HCT116 (cell line): Measurements from ENCODE around the gene CHTF18. TPM values are rescaled to one million over a fixed set of nuclear protein-coding genes. Genes with fewer than 3 reads are reported as not detected.

Experiments
- microRNA counts: library from miRNA; unstranded; fragments of <30 nt; microRNA quantifications from one replicate; lab custom pipeline; 2015
- microRNA-seq: library from miRNA; unstranded; fragments of <30 nt; microRNA quantifications from one replicate; pipeline ENCODE4, GENCODE V29; 2016; ENCODE audit warnings: borderline number of aligned reads
- total RNA-seq: library from RNA; stranded (reverse); gene quantifications from one replicate; pipeline ENCODE4 v1.2.1, GENCODE V29; 2021; ENCODE audit not compliant: unreplicated experiment

CHTF18 gene
- total RNA-seq, 1 experiment from 2014 or later = 145 TPM

MicroRNA genes within 50 kb of the gene (microRNA counts, 767-probe panel; counts per million panel counts)
- microRNA hsa-miR-662 (lab: Ali Mortazavi, UCI) = not detected

Small RNA genes lying within 50 kb of the gene (microRNA-seq; reads per million reads assigned to microRNA genes)
- 2.0 reads per million for gene MIR662

Other genes starting within 250 kb of the CHTF18 start
- not detected for gene PRR35, start 228.2 kb upstream of the CHTF18 start, total RNA-seq
- 0.22 TPM for gene NHLRC4, start 221.6 kb upstream of the CHTF18 start, total RNA-seq
- 21.0 TPM for gene PIGQ, start 218.7 kb upstream of the CHTF18 start, total RNA-seq
- 14.1 TPM for gene RAB40C, start 198.6 kb upstream of the CHTF18 start, total RNA-seq
- 0.47 TPM for gene WFIKKN1, start 157.6 kb upstream of the CHTF18 start, total RNA-seq
- gene METTL26, start 152.3 kb upstream of the CHTF18 start, total RNA-seq = 85.7 TPM
- 34.9 TPM for gene MCRIP2, start 146.8 kb upstream of the CHTF18 start, total RNA-seq
- gene WDR90, start 139.3 kb upstream of the CHTF18 start, total RNA-seq = 73.7 TPM
- gene RHOT2, start 120.5 kb upstream of the CHTF18 start, total RNA-seq = 98.5 TPM
- gene RHBDL1, start 112.9 kb upstream of the CHTF18 start, total RNA-seq = 12.7 TPM
- gene STUB1, start 108.2 kb upstream of the CHTF18 start, total RNA-seq = 111 TPM
- gene JMJD8, start 104.3 kb upstream of the CHTF18 start, total RNA-seq = 121 TPM
- gene WDR24, start 98.2 kb upstream of the CHTF18 start, total RNA-seq = 15.5 TPM
- 49.7 TPM for gene FBXL16, start 82.8 kb upstream of the CHTF18 start, total RNA-seq
- gene METRN, start 73.5 kb upstream of the CHTF18 start, total RNA-seq = 193 TPM
- 65.4 TPM for gene ANTKMT, start 67.5 kb upstream of the CHTF18 start, total RNA-seq
- gene CCDC78, start 62.2 kb upstream of the CHTF18 start, total RNA-seq = 22.9 TPM
- 74.8 TPM for gene HAGHL, start 61.5 kb upstream of the CHTF18 start, total RNA-seq
- 32.8 TPM for gene CIAO3, start 47.6 kb upstream of the CHTF18 start, total RNA-seq
- 40.9 TPM for gene MSLN, start 27.9 kb upstream of the CHTF18 start, total RNA-seq
- gene RPUSD1, start 239 bp upstream of the CHTF18 start, total RNA-seq = 59.9 TPM
- gene GNG13, start 12.1 kb downstream of the CHTF18 start, total RNA-seq = not detected
- gene LMF1, start 182.4 kb downstream of the CHTF18 start, total RNA-seq = 12.8 TPM
- 5.2 TPM for gene SOX8, start 193.2 kb downstream of the CHTF18 start, total RNA-seq